Activated CD8-positive, alpha-beta memory T cell treated with anti-CD3 and anti-CD28 coated beads, Interleukin-2, amount 50 U/mL, for 24 hours (primary cell): ENCODE results near the gene NAPG.
"Not testable (repeated sequence)": the region's sequence is repeated elsewhere in the genome, so short reads cannot be mapped to it uniquely, and the experiment has no call there.

Experiments
- DNase-seq: peaks from one replicate; pipeline ENCODE4 v3.0.0-alpha.2; 2020; ENCODE audit errors: extremely low read depth

The NAPG gene

GRCh38 chr18:10579079-10579867, 53.4 kb downstream of the NAPG start:
- no peak for DNase-seq

GRCh38 chr18:10580215-10580614, 54.4 kb downstream of the NAPG start:
- DNase-seq = no peak

- no peak for DNase-seq
Observed at GRCh38 chr18:10585260-10585659, 59.4 kb downstream of the NAPG start.

DNA sequence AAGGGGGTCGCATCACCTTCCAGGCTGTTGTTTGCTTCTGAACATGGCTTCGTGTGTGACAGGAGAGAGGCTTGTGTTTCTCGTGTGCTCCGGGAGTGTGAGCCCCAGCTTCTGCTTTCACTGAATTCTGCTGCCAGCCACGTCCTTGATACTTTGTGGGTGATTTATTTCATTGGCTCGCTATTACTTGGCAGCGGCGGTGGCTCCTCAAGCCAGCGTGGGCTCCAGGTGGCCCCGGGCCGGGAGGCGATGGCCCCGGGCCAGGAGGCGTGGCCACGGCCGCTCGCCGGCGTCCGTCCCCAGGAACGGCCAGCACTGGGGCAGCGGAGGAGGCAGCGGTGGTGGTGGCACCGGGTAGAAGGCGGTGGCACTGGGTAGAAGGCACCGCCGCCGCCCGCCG, 63.1 kb downstream of the NAPG start:
- no peak for DNase-seq

DNA sequence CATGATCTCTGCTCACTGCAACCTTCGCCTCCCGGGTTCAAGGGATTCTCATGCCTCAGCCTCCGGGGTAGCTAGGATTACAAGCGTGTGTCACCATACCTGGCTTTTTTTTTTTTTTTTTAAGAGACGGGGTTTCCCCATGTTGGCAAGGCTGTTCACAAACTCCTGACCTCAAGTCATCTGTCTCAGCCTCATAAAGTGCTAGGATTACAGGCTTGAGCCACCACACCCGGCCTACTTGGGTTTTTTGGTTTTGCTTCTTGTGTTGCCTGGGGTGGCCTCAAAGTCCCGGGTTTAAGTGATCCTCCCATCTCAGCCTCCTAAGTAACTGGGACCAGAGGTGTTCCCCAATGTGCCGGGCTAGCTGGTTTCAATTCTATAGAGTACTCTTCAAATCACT, 64.6 kb downstream of the NAPG start:
- DNase-seq = no peak

DNA sequence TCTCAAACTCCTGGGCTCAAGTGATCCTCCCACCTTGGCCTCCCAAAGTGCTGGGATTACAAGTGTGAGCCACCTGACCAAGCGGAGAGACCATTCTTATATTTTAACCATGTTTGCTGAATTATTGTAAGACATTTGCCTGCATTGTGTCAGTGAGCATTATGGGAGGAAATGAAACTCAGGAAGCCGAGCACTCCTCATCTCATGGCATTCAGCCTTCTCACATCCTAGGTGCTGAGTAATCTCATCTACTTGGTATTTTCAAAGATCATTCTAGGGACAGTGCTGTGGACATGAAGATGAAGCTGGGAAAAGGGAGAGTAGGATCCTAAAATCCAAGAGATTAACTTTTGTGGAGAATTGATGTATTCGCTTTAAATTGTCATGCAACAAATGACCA, 66.1 kb downstream of the NAPG start:
- no peak for DNase-seq

GRCh38 chr18:10593366-10594022, 67.7 kb downstream of the NAPG start:
- not testable (repeated sequence) for DNase-seq

GRCh38 chr18:10595917-10596316, 70.1 kb downstream of the NAPG start:
- not testable (repeated sequence) for DNase-seq

GRCh38 chr18:10597695-10598094, 71.9 kb downstream of the NAPG start:
- not testable (repeated sequence) for DNase-seq

- not testable (repeated sequence) for DNase-seq
Observed at GRCh38 chr18:10600701-10601100, 74.9 kb downstream of the NAPG start.
